Vagina (tissue), 2 donors: Measurements from ENCODE around the gene FGF12.

Experiments
- POLR2A ChIP-seq, 2 donors: fragments of 450-650 bp; IDR thresholded peaks; one replicate each; pipeline ENCODE4 v1.6.1; 2017; ENCODE audit warnings: antibody characterized with exemption in 2 of 2, mild to moderate bottlenecking in 2 of 2, moderate library complexity in 2 of 2
- POLR2AphosphoS5 ChIP-seq, 2 donors: sonication (generic); formaldehyde crosslinking; IDR thresholded peaks; one replicate each; pipeline ENCODE4 v1.9.0; 2017; ENCODE audit warnings: antibody characterized with exemption in 2 of 2, mild to moderate bottlenecking in 2 of 2, low read depth in 1 of 2; ENCODE audit not compliant: insufficient read depth in 1 of 2
- TF ChIP-seq, protein P1 (sequence below), 3 experiments: fragments of 450-650 bp in 2 of 3; fragments of 200-600 bp in 1 of 3; sonication (generic) in 1 of 3; IDR thresholded peaks; one replicate each; pipeline ENCODE4 v1.5.1; 2017 to 2019; ENCODE audit warnings: antibody characterized with exemption in 3 of 3, mild to moderate bottlenecking in 2 of 3, moderate library complexity in 2 of 3

DNA sequence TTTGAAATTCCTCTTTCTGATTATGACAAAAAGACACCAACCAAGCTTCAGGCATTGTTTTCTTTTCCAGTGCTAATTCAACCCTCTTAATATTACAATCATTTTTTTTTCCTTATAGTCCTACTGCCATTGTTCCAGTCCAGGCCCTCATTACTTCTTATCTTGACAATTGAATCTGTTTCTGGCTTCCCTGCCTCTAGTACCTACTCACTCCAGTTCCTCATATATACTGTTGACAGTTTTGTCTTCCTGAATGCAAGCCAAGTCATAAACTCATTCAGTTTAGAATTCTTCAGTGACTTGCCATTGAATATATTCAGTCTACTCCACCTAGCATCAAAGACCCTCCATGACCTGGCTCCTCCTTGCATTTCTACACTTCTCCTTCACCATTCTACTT lies 507.4 kb downstream of the FGF12 start:
- TF ChIP-seq POLR2A (IDR thresholded peaks at IDR 0.05) (no peak), POLR2AphosphoS5 (IDR thresholded peaks at IDR 0.05; ENCODE audit: insufficient read depth in 1 of 2, low read depth in 1 of 2) (no peak)
- TF ChIP-seq, protein P1, sequence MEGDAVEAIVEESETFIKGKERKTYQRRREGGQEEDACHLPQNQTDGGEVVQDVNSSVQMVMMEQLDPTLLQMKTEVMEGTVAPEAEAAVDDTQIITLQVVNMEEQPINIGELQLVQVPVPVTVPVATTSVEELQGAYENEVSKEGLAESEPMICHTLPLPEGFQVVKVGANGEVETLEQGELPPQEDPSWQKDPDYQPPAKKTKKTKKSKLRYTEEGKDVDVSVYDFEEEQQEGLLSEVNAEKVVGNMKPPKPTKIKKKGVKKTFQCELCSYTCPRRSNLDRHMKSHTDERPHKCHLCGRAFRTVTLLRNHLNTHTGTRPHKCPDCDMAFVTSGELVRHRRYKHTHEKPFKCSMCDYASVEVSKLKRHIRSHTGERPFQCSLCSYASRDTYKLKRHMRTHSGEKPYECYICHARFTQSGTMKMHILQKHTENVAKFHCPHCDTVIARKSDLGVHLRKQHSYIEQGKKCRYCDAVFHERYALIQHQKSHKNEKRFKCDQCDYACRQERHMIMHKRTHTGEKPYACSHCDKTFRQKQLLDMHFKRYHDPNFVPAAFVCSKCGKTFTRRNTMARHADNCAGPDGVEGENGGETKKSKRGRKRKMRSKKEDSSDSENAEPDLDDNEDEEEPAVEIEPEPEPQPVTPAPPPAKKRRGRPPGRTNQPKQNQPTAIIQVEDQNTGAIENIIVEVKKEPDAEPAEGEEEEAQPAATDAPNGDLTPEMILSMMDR (IDR thresholded peaks at IDR 0.05) = no peak
